HG02642 (cell line): ENCODE data around the gene FBXL17.

Source experiments
- ATAC-seq: cut with Tn5 transposase; IDR thresholded peaks from one replicate; pipeline ENCODE4 v1.9.1; 2021; ENCODE audit warnings: mild to moderate bottlenecking; ENCODE audit not compliant: unreplicated experiment, poor library complexity

Gene FBXL17

GRCh38 chr5:108028412-108028811 lies 353.5 kb downstream of the FBXL17 start:
- ATAC-seq: no peak

- ATAC-seq: no peak
These were observed 355.9 kb downstream of the FBXL17 start for GRCh38 chr5:108025957-108026356.

- no peak for ATAC-seq
These were observed 356.9 kb downstream of the FBXL17 start for GRCh38 chr5:108024986-108025385.

- ATAC-seq: no peak
These were observed 365.8 kb downstream of the FBXL17 start for GRCh38 chr5:108016101-108016500.

- no peak for ATAC-seq
These were observed 375.1 kb downstream of the FBXL17 start for GRCh38 chr5:108006791-108007190.

GRCh38 chr5:108003178-108003577 lies 378.7 kb downstream of the FBXL17 start:
- peak; percentile 99 for ATAC-seq

GRCh38 chr5:108001222-108001621 lies 380.7 kb downstream of the FBXL17 start:
- no peak for ATAC-seq

- no peak for ATAC-seq
These were observed 384.4 kb downstream of the FBXL17 start for GRCh38 chr5:107997338-107997980.

GRCh38 chr5:107993341-107993740 lies 388.6 kb downstream of the FBXL17 start:
- no peak for ATAC-seq

- ATAC-seq: peak; percentile 84
These were observed 390.8 kb downstream of the FBXL17 start for GRCh38 chr5:107990881-107991810.

GRCh38 chr5:107985144-107985543 lies 396.8 kb downstream of the FBXL17 start:
- no peak for ATAC-seq

- ATAC-seq: no peak
These were observed 399.0 kb downstream of the FBXL17 start for GRCh38 chr5:107982703-107983425.

GRCh38 chr5:107980923-107981692 lies 400.8 kb downstream of the FBXL17 start:
- ATAC-seq: no peak

GRCh38 chr5:107979900-107980299 lies 402.0 kb downstream of the FBXL17 start:
- ATAC-seq: no peak

GRCh38 chr5:107979291-107979690 lies 402.6 kb downstream of the FBXL17 start:
- ATAC-seq: no peak

GRCh38 chr5:107977550-107978071 lies 404.3 kb downstream of the FBXL17 start:
- no peak for ATAC-seq

- no peak for ATAC-seq
These were observed 406.3 kb downstream of the FBXL17 start for GRCh38 chr5:107975568-107975967.

- no peak for ATAC-seq
These were observed 410.1 kb downstream of the FBXL17 start for GRCh38 chr5:107971846-107972245.

- no peak for ATAC-seq
These were observed 412.1 kb downstream of the FBXL17 start for GRCh38 chr5:107969847-107970246.

GRCh38 chr5:107968998-107969397 lies 412.9 kb downstream of the FBXL17 start:
- ATAC-seq: no peak
